HS-27A (cell line): ENCODE data around the gene RPL9.

ENCODE experiments used
- DNase-seq: peaks from one replicate; pipeline ENCODE4 v3.0.0-alpha.2; 2012; ENCODE audit warnings: low read depth, missing footprints

RPL9 gene

DNA sequence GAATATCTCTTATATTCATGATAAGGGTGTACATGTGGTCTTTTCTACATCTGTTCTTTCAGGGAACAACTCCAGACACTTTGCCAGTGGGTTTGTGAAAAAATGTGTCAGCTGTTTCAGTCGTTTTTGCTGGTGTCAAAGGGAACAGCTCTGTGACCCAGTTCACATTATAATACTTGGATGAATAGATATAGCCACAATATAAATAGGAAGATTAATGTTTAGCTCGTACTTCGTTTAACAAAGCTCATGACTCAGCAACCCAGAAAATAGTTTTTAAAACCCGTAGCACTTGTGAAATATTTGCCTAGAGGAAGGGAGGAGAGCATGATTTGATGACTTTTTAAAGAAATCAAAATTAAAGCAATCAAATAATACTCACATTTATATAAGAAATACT lies 8.0 kb upstream of the RPL9 start:
- DNase-seq, result no peak

DNA sequence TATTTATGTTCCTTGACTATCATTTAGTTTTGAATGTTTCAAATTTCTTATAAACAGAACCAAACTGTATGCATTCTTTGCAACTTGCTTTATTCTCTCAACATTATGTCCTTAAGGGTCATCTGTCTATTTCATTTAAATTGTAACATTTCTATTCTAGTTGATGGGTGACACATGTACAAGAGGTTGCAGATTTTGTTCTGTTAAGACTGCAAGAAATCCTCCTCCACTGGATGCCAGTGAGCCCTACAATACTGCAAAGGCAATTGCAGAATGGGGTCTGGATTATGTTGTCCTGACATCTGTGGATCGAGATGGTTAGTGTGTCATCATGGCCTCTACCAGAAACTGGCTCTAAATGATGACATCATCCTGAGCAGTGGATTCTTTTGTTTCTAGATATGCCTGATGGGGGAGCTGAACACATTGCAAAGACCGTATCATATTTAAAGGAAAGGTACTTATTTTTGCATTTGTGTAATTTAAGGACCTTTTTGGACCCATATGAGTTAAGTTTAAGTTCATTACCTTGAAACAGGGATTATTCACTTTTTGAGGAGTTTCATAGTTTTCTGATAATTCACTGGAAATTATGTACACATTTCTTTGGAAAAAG lies 6.3 kb upstream of the RPL9 start:
- peak; percentile 42 for DNase-seq

GRCh38 chr4:39458161-39458504 lies 589 bp downstream of the RPL9 start:
- DNase-seq, result peak; percentile 11

- no peak for DNase-seq
Observed at GRCh38 chr4:39456946-39457763, 1.6 kb downstream of the RPL9 start.

GRCh38 chr4:39455486-39455885 lies 3.2 kb downstream of the RPL9 start:
- no peak for DNase-seq

GRCh38 chr4:39453738-39454137 lies 5.0 kb downstream of the RPL9 start:
- no peak for DNase-seq

GRCh38 chr4:39452860-39453587 lies 5.7 kb downstream of the RPL9 start:
- DNase-seq, result no peak

DNA sequence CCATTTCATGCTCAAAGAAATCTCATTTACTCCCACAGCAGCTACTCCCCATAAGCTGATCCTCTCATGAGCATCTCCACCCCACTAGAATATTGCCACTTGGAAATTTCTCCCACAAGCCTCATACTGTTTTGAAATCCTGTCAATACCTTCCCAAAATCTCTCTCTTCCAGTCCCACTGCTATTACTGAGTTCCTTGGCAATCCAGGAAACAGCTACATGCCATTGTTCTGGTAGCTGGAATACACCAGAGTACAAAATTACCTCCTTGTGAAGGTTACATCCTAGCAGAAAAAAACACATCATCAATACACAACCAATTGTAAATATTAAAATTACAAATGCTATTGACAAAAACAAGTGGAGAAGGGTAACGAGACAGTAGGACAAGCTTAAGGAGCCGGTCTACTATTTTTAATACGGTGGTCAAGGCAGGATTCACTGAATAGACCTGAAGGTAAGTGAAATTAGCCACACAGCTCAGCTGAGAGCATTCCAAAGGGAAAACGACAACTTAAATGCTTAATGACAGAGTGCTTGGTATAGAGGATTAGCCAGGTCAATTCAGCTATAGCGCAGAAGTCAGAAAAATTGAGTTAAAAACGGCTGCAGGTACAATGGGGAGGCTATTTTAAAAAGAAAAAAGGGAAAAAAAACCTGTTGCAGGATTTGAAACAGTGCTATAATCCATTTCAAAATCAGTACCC lies 6.4 kb downstream of the RPL9 start:
- no peak for DNase-seq

DNA sequence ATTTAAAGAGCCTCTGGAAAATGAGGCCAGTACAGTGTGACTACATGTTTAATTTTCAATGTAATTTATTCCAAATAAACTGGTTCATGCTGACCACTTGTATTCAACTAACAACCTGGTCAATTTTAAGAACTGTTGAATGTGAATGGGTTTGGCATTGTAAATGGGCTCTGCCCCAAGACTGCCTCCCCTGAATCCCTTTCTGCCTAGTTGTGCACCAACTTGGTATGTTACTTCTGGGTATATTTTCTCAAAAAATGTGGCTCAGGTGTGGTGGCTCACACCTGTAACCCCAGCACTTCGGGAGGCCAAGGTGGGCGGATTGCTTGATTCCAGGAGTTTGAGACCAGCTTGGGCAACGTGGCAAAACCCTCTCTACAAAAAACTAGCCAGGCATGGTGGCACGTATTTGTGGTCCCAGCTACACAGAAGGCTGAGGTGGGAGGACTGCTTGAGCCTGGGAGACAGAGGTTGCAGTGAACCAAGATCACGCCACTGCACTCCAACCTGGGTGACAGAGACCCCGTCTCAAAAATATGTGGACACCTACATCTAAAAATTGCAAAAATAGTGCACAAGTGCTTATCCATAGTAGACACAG lies 7.2 kb downstream of the RPL9 start:
- no peak for DNase-seq

GRCh38 chr4:39450618-39451017 lies 8.1 kb downstream of the RPL9 start:
- DNase-seq, result no peak

GRCh38 chr4:39446842-39447573 lies 11.7 kb downstream of the RPL9 start:
- DNase-seq, result no peak

- no peak for DNase-seq
Observed at GRCh38 chr4:39446483-39446841, 12.3 kb downstream of the RPL9 start.

DNA sequence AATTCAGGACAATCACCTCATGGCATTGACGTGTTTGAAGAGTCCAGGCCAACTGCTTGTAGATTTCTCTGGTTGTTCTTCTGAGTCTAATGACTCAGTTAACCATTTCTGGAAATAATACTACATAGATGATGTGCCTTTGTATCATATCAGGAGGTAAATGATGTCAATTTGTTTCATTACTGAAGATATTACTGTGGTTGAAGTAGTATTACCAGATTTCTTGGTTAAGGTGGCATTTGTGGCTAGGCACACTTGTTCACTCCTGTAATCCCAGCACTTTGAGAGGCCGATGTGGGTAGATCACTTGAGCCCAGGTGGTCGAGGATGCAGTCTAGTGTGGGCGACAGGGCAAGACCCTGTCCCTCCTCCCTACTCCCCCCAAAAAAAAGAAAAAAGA lies 15.7 kb downstream of the RPL9 start:
- no peak for DNase-seq

DNA sequence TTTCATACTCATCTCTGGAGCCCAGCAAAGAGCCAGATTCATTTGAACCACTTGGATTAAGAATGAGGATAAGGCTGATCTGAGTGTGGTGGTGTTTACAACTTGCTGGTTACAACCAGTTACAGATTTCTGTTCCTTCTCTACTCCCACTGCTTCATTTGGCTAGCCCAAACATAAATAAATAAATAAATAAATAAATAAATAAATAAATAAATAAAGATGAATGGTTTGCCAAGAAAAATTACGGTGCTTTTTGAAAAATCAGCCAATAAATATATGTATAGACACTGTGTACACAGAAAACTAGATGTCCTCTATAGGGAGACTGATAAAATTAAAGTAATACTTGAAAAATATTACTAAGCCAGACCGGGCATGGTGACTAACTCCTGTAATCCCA lies 17.1 kb downstream of the RPL9 start:
- no peak for DNase-seq

DNA sequence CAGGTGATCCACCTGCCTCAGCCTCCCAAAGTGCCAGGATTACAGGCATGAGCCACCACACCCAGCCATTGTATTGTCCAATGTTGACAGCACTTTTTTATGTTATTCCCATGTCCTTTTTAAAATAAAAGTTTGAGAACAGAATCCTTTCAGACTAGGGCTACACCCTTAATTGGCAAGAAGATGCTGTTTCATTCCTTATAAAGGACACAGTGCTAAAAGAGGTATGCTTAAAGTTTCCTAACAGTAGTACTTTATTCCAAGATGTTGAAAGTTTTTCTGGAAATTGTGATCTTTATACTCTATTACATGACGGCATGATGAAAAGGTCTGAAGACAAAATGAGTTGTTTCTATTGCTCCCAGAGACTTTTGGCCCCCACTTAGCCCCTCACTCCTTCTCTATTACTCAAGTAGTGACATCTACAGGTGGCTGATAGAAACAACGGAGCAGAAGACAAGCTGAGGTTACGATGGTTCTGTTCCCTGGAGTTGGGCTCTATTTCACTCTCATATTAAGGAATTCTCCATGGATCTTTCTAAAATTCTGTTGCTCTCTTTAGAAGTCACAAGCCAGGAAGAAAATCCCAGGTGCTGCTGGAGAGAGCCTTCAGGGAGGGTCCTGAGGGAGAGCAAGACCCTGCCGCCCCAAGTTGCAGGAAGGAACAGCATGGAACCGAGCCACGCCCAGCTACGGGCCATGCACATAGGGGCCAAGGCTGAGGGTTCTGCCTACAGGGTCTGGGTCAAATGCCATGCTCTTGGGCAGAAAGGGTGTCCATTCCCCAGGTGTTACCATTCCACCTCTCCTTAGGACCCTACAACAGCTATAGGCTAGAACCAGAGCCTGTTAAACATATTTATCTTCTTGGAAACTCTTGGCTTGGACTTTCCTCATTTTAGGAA lies 22.8 kb downstream of the RPL9 start:
- DNase-seq, result no peak

DNA sequence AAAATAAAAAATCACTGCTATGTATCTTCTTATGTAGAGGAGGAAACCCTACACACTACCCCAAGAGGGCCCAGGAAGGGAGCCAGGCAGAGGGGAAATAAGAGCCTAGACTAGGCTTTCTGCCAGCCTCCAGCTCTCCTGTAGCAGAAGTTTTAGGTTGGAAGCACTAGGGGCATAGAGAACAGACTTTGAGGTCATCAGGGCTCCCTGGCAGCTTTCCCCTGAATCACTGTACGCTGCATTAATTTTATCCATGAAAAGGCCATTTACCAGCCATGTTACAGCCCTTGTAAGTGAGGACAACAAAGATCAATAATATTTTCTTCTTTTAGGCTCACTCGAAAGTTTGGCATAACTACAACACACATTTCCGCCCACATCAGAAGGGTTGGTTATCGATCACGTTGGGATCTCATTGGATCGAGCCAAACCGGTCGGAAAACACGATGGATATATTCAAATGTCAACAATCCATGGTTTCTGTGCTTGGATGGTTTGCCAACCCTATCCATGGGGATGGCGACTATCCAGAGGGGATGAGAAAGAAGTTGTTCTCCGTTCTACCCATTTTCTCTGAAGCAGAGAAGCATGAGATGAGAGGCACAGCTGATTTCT lies 24.7 kb downstream of the RPL9 start:
- DNase-seq, result no peak

GRCh38 chr4:39429476-39430334 lies 29.0 kb downstream of the RPL9 start:
- DNase-seq, result no peak

GRCh38 chr4:39427520-39428114 lies 31.1 kb downstream of the RPL9 start:
- DNase-seq, result no peak

- DNase-seq, result no peak
Observed at GRCh38 chr4:39426728-39427127, 32.0 kb downstream of the RPL9 start.
